ENCODE data around the gene PTPN2. TPM values are rescaled to one million over a fixed set of nuclear protein-coding genes. Genes with fewer than 3 reads are reported as not detected.
"Not testable (repeated sequence)": the region's sequence is repeated elsewhere in the genome, so short reads cannot be mapped to it uniquely, and the experiment has no call there.

The PTPN2 gene
- total RNA-seq: 85.3 and 95.2 TPM in 2 replicates

GRCh38 chr18:12883684-12884405 lies at the start of gene PTPN2:
Gene PTPN2 (minus strand): TSS chr18:12884237. CDS start chr18:12884141, 96 bp downstream.
- intact Hi-C loops (cut with micrococcal nuclease): loop anchor here (1.0 to 2.0 kb wide), 14 partner anchors 9 to 1033 kb away; partner anchors contain the start of genes AFG3L2, CEP192, CEP76 and CHMP1B

- intact Hi-C loops (cut with micrococcal nuclease): no loop called here
These were observed 49.3 kb upstream of the PTPN2 start for GRCh38 chr18:12933327-12933726.

DNA sequence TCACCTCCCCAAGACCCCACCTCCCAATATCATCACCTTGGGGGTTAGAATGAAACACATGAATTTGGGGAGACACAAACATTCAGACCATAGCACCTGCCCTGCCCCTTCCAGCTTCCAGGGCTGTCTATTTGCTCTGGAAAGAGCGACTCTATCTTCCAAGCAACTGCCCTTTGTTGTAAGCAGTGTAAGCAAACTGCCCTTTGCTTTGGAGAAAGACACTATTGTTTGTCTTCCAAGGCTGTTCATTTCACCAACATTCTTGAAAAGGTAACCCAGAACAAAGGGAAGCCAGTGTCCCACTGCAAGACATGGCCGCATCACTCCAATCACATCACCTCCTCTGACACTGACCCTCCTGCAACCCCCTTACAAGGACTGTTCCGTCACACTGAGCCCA lies 46.9 kb upstream of the PTPN2 start:
- intact Hi-C loops (cut with micrococcal nuclease): no loop called here

GRCh38 chr18:12930376-12930775 lies 46.3 kb upstream of the PTPN2 start:
- intact Hi-C loops (cut with micrococcal nuclease): no loop called here

GRCh38 chr18:12929477-12930083 lies 45.5 kb upstream of the PTPN2 start:
- intact Hi-C loops (cut with micrococcal nuclease): no loop called here

- intact Hi-C loops (cut with micrococcal nuclease): no loop called here
These were observed 44.6 kb upstream of the PTPN2 start for GRCh38 chr18:12928641-12929040.

DNA sequence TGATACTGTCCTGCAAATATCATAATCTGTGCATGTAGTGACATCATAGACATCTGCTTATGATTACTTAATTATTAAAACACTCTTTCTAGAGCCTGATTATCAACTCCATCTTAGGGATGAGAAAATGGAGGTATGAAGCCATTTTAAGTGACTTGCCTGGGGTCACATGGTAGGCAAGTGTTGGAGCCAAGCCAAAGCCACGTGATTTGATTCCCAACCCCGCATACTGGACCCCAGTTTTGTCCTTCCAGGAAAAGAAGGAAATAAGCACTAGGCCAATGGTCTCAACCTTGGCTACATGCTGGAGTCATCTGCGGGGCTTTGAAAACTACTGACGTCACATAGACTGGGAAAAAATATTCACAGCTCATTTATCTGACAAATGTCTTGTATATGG lies 44.2 kb upstream of the PTPN2 start:
- intact Hi-C loops (cut with micrococcal nuclease): no loop called here

GRCh38 chr18:12924616-12925015 lies 40.6 kb upstream of the PTPN2 start:
- intact Hi-C loops (cut with micrococcal nuclease): no loop called here

GRCh38 chr18:12922266-12922665 lies 38.2 kb upstream of the PTPN2 start:
- intact Hi-C loops (cut with micrococcal nuclease): no loop called here

DNA sequence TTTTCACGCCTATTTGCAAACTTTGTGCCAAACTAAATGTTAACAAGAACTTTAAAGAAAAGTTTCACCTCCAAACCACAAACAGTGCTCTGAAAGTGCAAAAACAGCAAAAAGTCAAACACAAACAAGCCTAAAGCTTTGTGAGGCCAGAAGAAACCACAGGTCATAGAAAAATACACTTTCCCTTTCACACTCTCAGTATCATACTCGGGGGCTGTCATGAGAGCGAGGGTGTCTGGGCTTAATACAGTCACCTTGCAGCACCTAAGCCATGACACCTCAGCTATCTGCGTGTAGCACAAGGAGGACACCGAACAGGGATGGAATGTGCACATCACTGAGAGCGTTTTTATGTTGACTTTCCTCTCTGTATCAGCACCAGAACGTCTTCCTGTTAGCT lies 37.1 kb upstream of the PTPN2 start:
- intact Hi-C loops (cut with micrococcal nuclease): no loop called here

GRCh38 chr18:12911929-12912703 lies 28.1 kb upstream of the PTPN2 start:
- intact Hi-C loops (cut with micrococcal nuclease): no loop called here

DNA sequence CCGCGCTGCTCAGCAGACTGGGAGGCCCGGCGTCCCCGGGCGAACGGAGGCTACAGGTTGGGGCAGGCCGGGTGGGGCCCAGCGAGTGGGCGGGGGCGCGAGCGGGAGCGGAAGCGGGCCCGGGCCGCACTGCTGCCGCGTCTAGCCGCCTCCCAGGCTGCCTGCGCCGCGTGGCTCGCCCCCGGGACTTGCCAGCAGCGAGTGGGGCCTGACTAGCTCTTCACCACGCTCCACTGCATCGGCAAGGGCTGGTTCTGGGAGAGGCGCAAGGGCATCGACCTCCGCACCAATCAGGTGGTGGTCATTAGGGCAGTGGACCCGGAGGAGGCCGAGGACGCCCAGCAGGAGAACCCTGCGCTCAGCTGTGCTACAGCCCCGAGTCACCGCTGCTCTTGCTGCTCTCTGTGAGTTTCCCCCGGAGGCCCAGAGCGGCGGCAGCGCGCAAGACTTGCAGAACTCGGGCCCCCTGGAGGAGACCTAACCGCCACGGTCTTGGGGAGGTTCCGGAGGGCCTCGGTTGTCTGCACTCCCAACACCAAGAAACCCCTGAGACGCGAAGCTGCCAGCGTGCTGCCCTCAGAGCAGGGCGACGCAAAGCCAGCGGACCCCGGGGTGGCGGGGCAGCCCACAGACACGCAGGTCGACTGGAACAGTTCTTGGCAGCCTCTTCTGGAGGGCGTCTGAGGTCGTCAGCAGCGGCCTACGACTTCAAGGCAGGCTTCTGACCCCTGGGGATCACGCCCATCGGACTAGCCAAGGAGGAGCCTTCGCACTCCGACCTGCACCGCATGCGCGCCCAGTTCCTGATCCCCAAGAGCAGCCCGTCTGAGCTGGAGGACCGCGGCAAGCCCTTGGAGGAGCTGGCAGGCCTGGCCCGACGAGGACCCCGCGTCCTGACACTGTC lies 27.2 kb upstream of the PTPN2 start:
- intact Hi-C loops (cut with micrococcal nuclease): no loop called here

GRCh38 chr18:12908706-12909105 lies 24.7 kb upstream of the PTPN2 start:
- intact Hi-C loops (cut with micrococcal nuclease): no loop called here

DNA sequence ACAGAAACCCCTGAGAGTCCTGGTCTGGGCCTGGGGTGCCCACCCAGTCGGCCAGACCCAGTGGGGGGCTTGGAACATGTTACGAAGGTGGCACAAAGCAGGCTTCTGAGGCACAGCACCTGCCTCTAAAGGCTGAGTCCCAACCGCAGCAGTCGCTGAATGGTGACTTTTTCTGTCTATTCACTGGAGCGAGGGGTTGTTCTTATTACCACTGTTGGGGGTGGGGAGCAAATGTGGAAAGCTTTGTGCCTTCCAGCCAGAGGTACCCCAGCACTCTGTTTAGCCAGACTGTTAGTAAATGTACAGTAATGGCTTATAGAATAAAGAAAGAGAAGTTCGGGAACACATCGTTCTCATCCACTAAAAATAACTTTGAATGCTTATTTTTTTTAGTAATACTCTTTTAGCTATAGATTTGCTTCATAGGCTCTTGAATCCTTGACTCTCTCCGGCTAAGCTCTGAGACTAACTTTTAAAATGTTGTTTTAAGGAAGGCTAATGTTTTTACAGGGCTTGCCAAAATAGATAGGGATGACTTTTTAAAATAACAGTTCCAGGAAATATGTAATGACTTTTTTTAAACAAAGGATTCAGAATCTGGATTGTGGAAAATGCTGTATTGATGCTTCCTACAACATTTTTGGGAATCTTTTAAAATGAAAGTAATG lies 23.4 kb upstream of the PTPN2 start:
- intact Hi-C loops (cut with micrococcal nuclease): no loop called here

GRCh38 chr18:12906773-12907172 lies 22.7 kb upstream of the PTPN2 start:
- intact Hi-C loops (cut with micrococcal nuclease): no loop called here

GRCh38 chr18:12906119-12906518 lies 22.1 kb upstream of the PTPN2 start:
- intact Hi-C loops (cut with micrococcal nuclease): no loop called here

- intact Hi-C loops (cut with micrococcal nuclease): loop anchor here (1.0 kb wide), 1 partner anchor 44 kb away; the partner anchor contains the start of gene SEH1L
These were observed 20.0 kb upstream of the PTPN2 start for GRCh38 chr18:12904012-12904516.

- intact Hi-C loops (cut with micrococcal nuclease): not testable (repeated sequence)
These were observed 17.2 kb upstream of the PTPN2 start for GRCh38 chr18:12901208-12901607.

DNA sequence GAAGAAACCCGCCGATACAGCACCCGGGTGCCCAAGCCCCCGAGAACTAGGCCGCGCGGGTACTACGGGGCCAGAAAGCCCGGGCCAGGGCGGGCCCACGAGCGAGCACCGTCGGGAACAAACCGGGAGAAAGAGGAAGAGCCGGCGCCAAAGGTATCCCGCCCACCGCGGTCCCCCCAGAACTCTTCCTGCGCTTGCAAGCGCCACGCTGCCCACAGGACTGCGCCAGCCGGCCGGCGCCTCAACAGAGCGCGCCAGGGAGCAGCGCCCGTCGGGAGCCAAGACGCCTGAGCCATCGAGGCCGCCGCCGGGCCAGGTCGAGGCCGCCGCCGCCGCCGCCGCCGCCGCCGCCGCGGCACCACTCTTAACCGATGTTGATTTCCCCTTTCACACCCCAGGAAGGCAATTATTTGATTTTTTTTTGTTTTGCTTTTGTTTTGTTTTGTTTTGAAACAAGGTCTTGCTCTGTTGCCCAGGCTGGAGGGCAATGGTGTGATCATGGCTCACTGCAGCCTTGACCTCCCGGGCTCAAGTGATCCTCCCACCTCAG lies 12.8 kb upstream of the PTPN2 start:
- intact Hi-C loops (cut with micrococcal nuclease): not testable (repeated sequence)

GRCh38 chr18:12895626-12896025 lies 11.6 kb upstream of the PTPN2 start:
- intact Hi-C loops (cut with micrococcal nuclease): no loop called here

Measured in T-helper 1 cell treated with Interleukin-12 subunit alpha and Interleukin-12 subunit beta and Interleukin-4 antibody, amounts not matched to agents 30 ng/mL and 1 ng/mL, for 36 hours (primary cell).